Liver (tissue), 2 donors: ENCODE data around the gene ATP1A3.

Experiments used
- CTCF ChIP-seq: fragments of 150-350 bp; IDR thresholded peaks from 2 replicates; pipeline ENCODE4 v1.5.1; 2017; ENCODE audit warnings: improper control_type of control experiment, low read depth, low read length; ENCODE audit not compliant: missing input control
- ZBTB33 ChIP-seq: IDR thresholded peaks from 2 replicates; pipeline ENCODE4 v1.6.1; 2016; ENCODE audit warnings: antibody characterized with exemption
- donor health status: healthy.

- no peak for TF ChIP-seq CTCF
- no peak for TF ChIP-seq ZBTB33
Measured at GRCh38 chr19:41999071-41999877, 5.2 kb upstream of the ATP1A3 start.
